HCT116 (cell line): ENCODE data around the gene TNN. TPM values are rescaled to one million over a fixed set of nuclear protein-coding genes. Genes with fewer than 3 reads are reported as not detected.

ENCODE experiments used
- ATAC-seq: fragments of 200-7000 bp; cut with Tn5 transposase; 2 replicates; pipeline ENCODE4 v1.9.1; 2020; ENCODE audit warnings: mild to moderate bottlenecking, moderate library complexity
- BruUV-seq: library from RNA; stranded (reverse); fragments of 400-500 nt; replicated peaks from 2 replicates; lab custom pipeline; 2021; lab: Mats Ljungman, UMichigan
- CTCF ChIA-PET: fragments of 300-600 bp; sonication (Branson Sonifier 250); formaldehyde crosslinking; loops from one replicate; lab custom pipeline; 2021; ENCODE audit warnings: antibody characterized with exemption; lab: Charles Lee
- POLR2A ChIA-PET: fragments of 300-600, 350-600 bp; sonication (Branson Sonifier 250); formaldehyde crosslinking; loops from one replicate; lab custom pipeline; 2021; ENCODE audit warnings: antibody characterized with exemption; lab: Charles Lee
- RAD21 ChIA-PET, 2 experiments: fragments of 300-600 bp; sonication (Branson Sonifier 250); formaldehyde crosslinking; loops; one replicate each; lab custom pipeline; 2023; ENCODE audit warnings: low total read pairs in 2 of 2; ENCODE audit not compliant: uncharacterized antibody in 2 of 2, unreplicated experiment in 2 of 2, low non-redundant PET in 1 of 2; lab: Charles Lee
- DNase-seq: peaks from one replicate; pipeline ENCODE4 v3.0.0-alpha.2; 2010; ENCODE audit warnings: low read depth, low spot score
- H2AFZ ChIP-seq: fragments of 200-600 bp; shearing (Covaris generic), sonication (generic); 2 replicates; pipeline ENCODE4 v1.6.1; 2017; ENCODE audit warnings: low read depth, mixed run types, mixed read lengths, antibody characterized with exemption, low read length; ENCODE audit not compliant: poor library complexity, severe bottlenecking
- H3K27ac ChIP-seq: 2 replicates; pipeline ENCODE4 v1.5.1; 2012; ENCODE audit warnings: low read depth, low read length
- H3K27me3 ChIP-seq: fragments of 200-600 bp; sonication (generic); 2 replicates; pipeline ENCODE4 v1.6.1; 2016; ENCODE audit warnings: mixed run types, low read length, mixed read lengths; ENCODE audit not compliant: insufficient read depth
- H3K36me3 ChIP-seq, 2 experiments: fragments of 200-500 bp in 1 of 2; fragments of 200-600 bp in 1 of 2; sonication (Bioruptor generic) in 1 of 2; sonication (generic) in 1 of 2; 2 replicates each; pipeline versions ENCODE4 v1.5.1 to v1.6.1; 2014 to 2016; ENCODE audit warnings: low read length in 2 of 2, inconsistent platforms in 1 of 2, mixed read lengths in 1 of 2, mixed run types in 1 of 2; ENCODE audit not compliant: insufficient read depth in 2 of 2, control insufficient read depth in 1 of 2
- H3K4me1 ChIP-seq, 2 experiments: fragments of 200-600 bp in 1 of 2; sonication (generic) in 1 of 2; 2 replicates each; pipeline versions ENCODE4 v1.5.1 to v1.6.1; 2012 to 2017; ENCODE audit warnings: low read length in 2 of 2, inconsistent platforms in 1 of 2, mild to moderate bottlenecking in 1 of 2, mixed read lengths in 1 of 2, mixed run types in 1 of 2, moderate library complexity in 1 of 2; ENCODE audit not compliant: insufficient read depth in 2 of 2, control insufficient read depth in 1 of 2
- H3K4me2 ChIP-seq: fragments of 200-600 bp; sonication (generic); 2 replicates; pipeline ENCODE4 v1.6.1; 2017; ENCODE audit warnings: mixed run types, low read length, mixed read lengths
- H3K4me3 ChIP-seq, 2 experiments: fragments of 200-600 bp in 1 of 2; sonication (generic) in 1 of 2; replicated peaks in 1 of 2; 2 replicates each; pipeline ENCODE4 v1.5.1; 2011 to 2016; ENCODE audit warnings: low read length in 2 of 2, control low read depth in 1 of 2, low read depth in 1 of 2, mild to moderate bottlenecking in 1 of 2, mixed read lengths in 1 of 2, mixed run types in 1 of 2
- H3K79me2 ChIP-seq: fragments of 200-600 bp; sonication (generic); 2 replicates; pipeline ENCODE4 v1.6.1; 2017; ENCODE audit warnings: mild to moderate bottlenecking, mixed run types, low read length, moderate library complexity, mixed read lengths; ENCODE audit not compliant: insufficient read depth
- H3K9ac ChIP-seq: fragments of 200-600 bp; sonication (generic); 2 replicates; pipeline ENCODE4 v1.6.1; 2016; ENCODE audit warnings: low read length, mixed read lengths
- H3K9me2 ChIP-seq: fragments of 200-600 bp; sonication (generic), shearing (Covaris generic); 2 replicates; pipeline ENCODE4 v1.6.1; 2017; ENCODE audit warnings: mixed run types, mild to moderate bottlenecking, moderate library complexity; ENCODE audit not compliant: insufficient read depth
- H3K9me3 ChIP-seq, 2 experiments: fragments of 200-500 bp in 1 of 2; fragments of 200-600 bp in 1 of 2; sonication (Bioruptor generic) in 1 of 2; sonication (generic) in 1 of 2; 2 replicates each; pipeline ENCODE4 v1.6.1; 2014 to 2017; ENCODE audit warnings: low read length in 2 of 2, mixed read lengths in 2 of 2, inconsistent platforms in 1 of 2, low read depth in 1 of 2, mild to moderate bottlenecking in 1 of 2, mixed run types in 1 of 2, moderate library complexity in 1 of 2; ENCODE audit not compliant: control insufficient read depth in 1 of 2, insufficient read depth in 1 of 2
- H4K20me1 ChIP-seq: fragments of 200-600 bp; sonication (generic), shearing (Covaris generic); 2 replicates; pipeline ENCODE4 v1.6.1; 2017; ENCODE audit warnings: mixed run types, mild to moderate bottlenecking, moderate library complexity; ENCODE audit not compliant: insufficient read depth
- CBX3 ChIP-seq: IDR thresholded peaks from 2 replicates; pipeline ENCODE4 v1.6.1; 2012; ENCODE audit warnings: low read depth
- EGR1 ChIP-seq: IDR thresholded peaks from 2 replicates; pipeline ENCODE4 v1.6.1; 2012; ENCODE audit warnings: low read depth
- ELF1 ChIP-seq: IDR thresholded peaks from 2 replicates; pipeline ENCODE4 v1.6.1; 2012; ENCODE audit warnings: low read depth, borderline replicate concordance
- EZH2 ChIP-seq: fragments of 200-600 bp; sonication (generic); IDR thresholded peaks from 2 replicates; pipeline ENCODE4 v1.6.1; 2017; ENCODE audit warnings: antibody characterized with exemption, mixed run types
- EZH2phosphoT487 ChIP-seq: fragments of 200-600 bp; IDR thresholded peaks from 2 replicates; pipeline ENCODE4 v1.6.1; 2018; ENCODE audit warnings: antibody characterized with exemption, borderline replicate concordance
- FOSL1 ChIP-seq: IDR thresholded peaks from 2 replicates; pipeline ENCODE4 v1.6.1; 2012; ENCODE audit warnings: low read depth
- POLR2A ChIP-seq: IDR thresholded peaks from 2 replicates; pipeline ENCODE4 v1.7.0; 2011; ENCODE audit warnings: borderline replicate concordance; ENCODE audit not compliant: insufficient read depth, insufficient read length; ENCODE audit errors: extremely low read depth
- POLR2AphosphoS5 ChIP-seq: IDR thresholded peaks from 2 replicates; pipeline ENCODE4 v1.6.1; 2011; ENCODE audit warnings: mild to moderate bottlenecking, low read depth, low read length, moderate library complexity
- SIN3A ChIP-seq: IDR thresholded peaks from 2 replicates; pipeline ENCODE4 v1.6.1; 2012; ENCODE audit warnings: low read depth
- SP1 ChIP-seq: IDR thresholded peaks from 2 replicates; pipeline ENCODE4 v1.6.1; 2012; ENCODE audit warnings: low read depth
- SRF ChIP-seq: IDR thresholded peaks from 2 replicates; pipeline ENCODE4 v1.6.1; 2012; ENCODE audit warnings: low read depth
- TCF7L2 ChIP-seq: IDR thresholded peaks from 2 replicates; pipeline ENCODE4 v1.7.0; 2011; ENCODE audit warnings: borderline replicate concordance, inconsistent platforms; ENCODE audit not compliant: insufficient read depth, insufficient read length; ENCODE audit errors: extremely low read depth
- YY1 ChIP-seq: IDR thresholded peaks from 2 replicates; pipeline ENCODE4 v1.6.1; 2011; ENCODE audit warnings: low read length, low read depth, moderate library complexity, mild to moderate bottlenecking; ENCODE audit not compliant: insufficient replicate concordance; ENCODE audit errors: extremely low read depth
- ZFX ChIP-seq: fragments of 450-650 bp; IDR thresholded peaks from 2 replicates; pipeline ENCODE4 v1.6.1; 2017
- ZNF274 ChIP-seq: fragments of 200-500 bp; sonication (Bioruptor generic); IDR thresholded peaks from 2 replicates; pipeline ENCODE4 v1.6.1; 2014; ENCODE audit warnings: mild to moderate bottlenecking, low read depth, low read length, inconsistent platforms
- intact Hi-C: fragments of 100-400 bp; cut with micrococcal nuclease; formaldehyde crosslinking; loops from 2 replicates; pipeline ENCODE4 v1.10.0; 2022
- total RNA-seq: library from RNA; stranded (reverse); gene quantifications from one replicate; pipeline ENCODE4 v1.2.1, GENCODE V29; 2021; ENCODE audit not compliant: unreplicated experiment
- TF ChIP-seq, protein P1 (sequence below): IDR thresholded peaks from 2 replicates; pipeline ENCODE4 v1.6.1; 2012; ENCODE audit warnings: low read depth
- TF ChIP-seq, protein P2 (sequence below): IDR thresholded peaks from 2 replicates; pipeline ENCODE4 v1.6.1; 2012
- TF ChIP-seq, protein P3 (sequence below): IDR thresholded peaks from 2 replicates; pipeline ENCODE4 v1.6.1; 2012
- TF ChIP-seq, protein P4 (sequence below), 3 experiments: fragments of 200-600 bp in 1 of 3; sonication (generic) in 1 of 3; IDR thresholded peaks in 2 of 3; conservative IDR thresholded peaks in 1 of 3; 2 replicates each; pipeline ENCODE4 v1.5.1; 2012 to 2017; ENCODE audit warnings: low read depth in 2 of 3, low read length in 2 of 3, antibody characterized with exemption in 1 of 3, borderline replicate concordance in 1 of 3, control low read depth in 1 of 3, mild to moderate bottlenecking in 1 of 3, mixed read lengths in 1 of 3, mixed run types in 1 of 3, moderate library complexity in 1 of 3; ENCODE audit not compliant: insufficient read depth in 1 of 3

TNN gene
- total RNA-seq, 1 experiment from 2014 or later, result not detected

DNA sequence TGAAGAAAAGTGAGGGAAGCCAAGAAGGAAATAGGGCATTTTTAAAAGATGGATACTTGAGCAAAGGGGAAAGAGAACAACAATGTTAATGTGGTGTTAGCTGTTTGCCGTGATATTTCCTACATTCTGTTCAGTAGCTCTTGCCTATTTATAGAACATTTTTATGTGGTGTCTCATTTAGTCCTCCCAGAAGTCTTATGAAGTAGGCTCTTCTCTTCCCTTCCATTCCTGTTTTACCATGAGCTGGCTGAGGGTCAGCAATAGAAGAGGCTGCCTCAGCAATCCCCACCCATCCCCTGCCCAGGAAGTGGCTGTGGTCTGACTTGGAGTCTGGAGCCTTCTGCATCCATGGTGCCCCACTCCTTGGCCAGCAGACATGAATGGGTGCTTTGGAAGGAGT, 64.8 kb downstream of the TNN start:
- CTCF ChIA-PET, result no interaction called here
- Histone ChIP-seq H2AFZ (no peak overlapping the region), H3K9me2 (no peaks in the 10 kb centered on the region), H3K27me3 (peaks cover 7% of the 10 kb centered on the region), H3K4me1 (peaks cover 0 to 8% of the 10 kb centered on the region in 2 experiments; a peak in 1 of 4 replicates), H3K79me2 (no peaks in the 10 kb centered on the region), H3K9me3 (no peaks in the 10 kb centered on the region), H3K4me3 (no peak overlapping the region), H3K27ac (no peak overlapping the region), H3K9ac (no peak overlapping the region), H3K36me3 (no peaks in the 10 kb centered on the region), H4K20me1 (no peaks in the 10 kb centered on the region), H3K4me2 (peak overlapping the region; percentile 15; the same call in 1 of the 2 replicates)
- POLR2A ChIA-PET, result no interaction called here
- RAD21 ChIA-PET, result no interaction called here
- DNase-seq (no peak), ATAC-seq (no peak)
- intact Hi-C loops, result no loop called here
- TF ChIP-seq YY1 (no peak), ZNF274 (no peak), FOSL1 (no peak), ZFX (no peak), CBX3 (no peak), ELF1 (no peak), EZH2phosphoT487 (no peak), TCF7L2 (no peak), SRF (no peak), EZH2 (no peak), EGR1 (no peak), SP1 (no peak), SIN3A (no peak), POLR2A (no peak), POLR2AphosphoS5 (no peak)
- TF ChIP-seq, protein P1, sequence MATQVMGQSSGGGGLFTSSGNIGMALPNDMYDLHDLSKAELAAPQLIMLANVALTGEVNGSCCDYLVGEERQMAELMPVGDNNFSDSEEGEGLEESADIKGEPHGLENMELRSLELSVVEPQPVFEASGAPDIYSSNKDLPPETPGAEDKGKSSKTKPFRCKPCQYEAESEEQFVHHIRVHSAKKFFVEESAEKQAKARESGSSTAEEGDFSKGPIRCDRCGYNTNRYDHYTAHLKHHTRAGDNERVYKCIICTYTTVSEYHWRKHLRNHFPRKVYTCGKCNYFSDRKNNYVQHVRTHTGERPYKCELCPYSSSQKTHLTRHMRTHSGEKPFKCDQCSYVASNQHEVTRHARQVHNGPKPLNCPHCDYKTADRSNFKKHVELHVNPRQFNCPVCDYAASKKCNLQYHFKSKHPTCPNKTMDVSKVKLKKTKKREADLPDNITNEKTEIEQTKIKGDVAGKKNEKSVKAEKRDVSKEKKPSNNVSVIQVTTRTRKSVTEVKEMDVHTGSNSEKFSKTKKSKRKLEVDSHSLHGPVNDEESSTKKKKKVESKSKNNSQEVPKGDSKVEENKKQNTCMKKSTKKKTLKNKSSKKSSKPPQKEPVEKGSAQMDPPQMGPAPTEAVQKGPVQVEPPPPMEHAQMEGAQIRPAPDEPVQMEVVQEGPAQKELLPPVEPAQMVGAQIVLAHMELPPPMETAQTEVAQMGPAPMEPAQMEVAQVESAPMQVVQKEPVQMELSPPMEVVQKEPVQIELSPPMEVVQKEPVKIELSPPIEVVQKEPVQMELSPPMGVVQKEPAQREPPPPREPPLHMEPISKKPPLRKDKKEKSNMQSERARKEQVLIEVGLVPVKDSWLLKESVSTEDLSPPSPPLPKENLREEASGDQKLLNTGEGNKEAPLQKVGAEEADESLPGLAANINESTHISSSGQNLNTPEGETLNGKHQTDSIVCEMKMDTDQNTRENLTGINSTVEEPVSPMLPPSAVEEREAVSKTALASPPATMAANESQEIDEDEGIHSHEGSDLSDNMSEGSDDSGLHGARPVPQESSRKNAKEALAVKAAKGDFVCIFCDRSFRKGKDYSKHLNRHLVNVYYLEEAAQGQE, result no peak
- TF ChIP-seq, protein P2, sequence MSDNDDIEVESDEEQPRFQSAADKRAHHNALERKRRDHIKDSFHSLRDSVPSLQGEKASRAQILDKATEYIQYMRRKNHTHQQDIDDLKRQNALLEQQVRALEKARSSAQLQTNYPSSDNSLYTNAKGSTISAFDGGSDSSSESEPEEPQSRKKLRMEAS, result no peak
- TF ChIP-seq, protein P3, sequence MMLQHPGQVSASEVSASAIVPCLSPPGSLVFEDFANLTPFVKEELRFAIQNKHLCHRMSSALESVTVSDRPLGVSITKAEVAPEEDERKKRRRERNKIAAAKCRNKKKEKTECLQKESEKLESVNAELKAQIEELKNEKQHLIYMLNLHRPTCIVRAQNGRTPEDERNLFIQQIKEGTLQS, result no peak
- TF ChIP-seq, protein P4, sequence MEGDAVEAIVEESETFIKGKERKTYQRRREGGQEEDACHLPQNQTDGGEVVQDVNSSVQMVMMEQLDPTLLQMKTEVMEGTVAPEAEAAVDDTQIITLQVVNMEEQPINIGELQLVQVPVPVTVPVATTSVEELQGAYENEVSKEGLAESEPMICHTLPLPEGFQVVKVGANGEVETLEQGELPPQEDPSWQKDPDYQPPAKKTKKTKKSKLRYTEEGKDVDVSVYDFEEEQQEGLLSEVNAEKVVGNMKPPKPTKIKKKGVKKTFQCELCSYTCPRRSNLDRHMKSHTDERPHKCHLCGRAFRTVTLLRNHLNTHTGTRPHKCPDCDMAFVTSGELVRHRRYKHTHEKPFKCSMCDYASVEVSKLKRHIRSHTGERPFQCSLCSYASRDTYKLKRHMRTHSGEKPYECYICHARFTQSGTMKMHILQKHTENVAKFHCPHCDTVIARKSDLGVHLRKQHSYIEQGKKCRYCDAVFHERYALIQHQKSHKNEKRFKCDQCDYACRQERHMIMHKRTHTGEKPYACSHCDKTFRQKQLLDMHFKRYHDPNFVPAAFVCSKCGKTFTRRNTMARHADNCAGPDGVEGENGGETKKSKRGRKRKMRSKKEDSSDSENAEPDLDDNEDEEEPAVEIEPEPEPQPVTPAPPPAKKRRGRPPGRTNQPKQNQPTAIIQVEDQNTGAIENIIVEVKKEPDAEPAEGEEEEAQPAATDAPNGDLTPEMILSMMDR (IDR thresholded peaks at IDR 0.05 in 2 of 3, conservative IDR thresholded peaks at IDR 0.05 in 1 of 3; ENCODE audit: borderline replicate concordance in 1 of 3, insufficient read depth in 1 of 3, low read depth in 2 of 3, low read length in 2 of 3), result no peak
- no TSS peak for BruUV-seq
